B cell (primary cell): ENCODE data around the gene CXorf65. TPM values are rescaled to one million over a fixed set of nuclear protein-coding genes. Genes with fewer than 3 reads are reported as not detected.

Experiments used
- ATAC-seq: fragments of 200-7000 bp; cut with Tn5 transposase; one replicate; pipeline ENCODE4 v1.10.0; 2021; ENCODE audit warnings: low read depth, mild to moderate bottlenecking, moderate number of reproducible peaks, moderate library complexity
- CTCF ChIA-PET: fragments of 350-600 bp; sonication (Branson Sonifier 250); formaldehyde crosslinking; loops from one replicate; lab custom pipeline; 2021; ENCODE audit warnings: antibody characterized with exemption, inconsistent platforms; lab: Charles Lee
- POLR2A ChIA-PET: fragments of 350-600 bp; sonication (Branson Sonifier 250); formaldehyde crosslinking; loops from one replicate; lab custom pipeline; 2021; ENCODE audit warnings: antibody characterized with exemption; lab: Charles Lee
- DNase-seq: peaks from one replicate; pipeline ENCODE4 v3.0.0; 2013
- H2AFZ ChIP-seq: 2 replicates; pipeline ENCODE4 v1.6.1; 2012; ENCODE audit warnings: mild to moderate bottlenecking, low read depth, low read length; ENCODE audit not compliant: insufficient read depth, poor library complexity, severe bottlenecking
- H3K27ac ChIP-seq, 2 donors: 1 replicate in 1 of 2; 2 replicates in 1 of 2; pipeline ENCODE4 v1.5.1; 2012 to 2013; ENCODE audit warnings: low read length in 2 of 2, mild to moderate bottlenecking in 2 of 2, moderate library complexity in 1 of 2
- H3K27me3 ChIP-seq, 4 experiments: fragments of 200-600 bp in 1 of 4; sonication (generic) in 1 of 4; replicated peaks in 1 of 4; 1 replicate in 2 of 4; 2 replicates in 2 of 4; pipeline versions ENCODE4 v1.6.1 to v1.7.0; 2013 to 2016; ENCODE audit warnings: low read length in 3 of 4, mild to moderate bottlenecking in 2 of 4, mixed read lengths in 1 of 4, moderate library complexity in 1 of 4; ENCODE audit not compliant: insufficient read depth in 4 of 4, control insufficient read depth in 3 of 4; ENCODE audit errors: control extremely low read depth in 1 of 4
- H3K36me3 ChIP-seq, 2 experiments: replicated peaks in 1 of 2; 1 replicate in 1 of 2; 2 replicates in 1 of 2; pipeline versions ENCODE4 v1.6.1 to v1.7.1; 2013; ENCODE audit warnings: low read length in 1 of 2; ENCODE audit not compliant: insufficient read depth in 2 of 2, control insufficient read depth in 1 of 2; ENCODE audit errors: control extremely low read depth in 1 of 2, extremely low read depth in 1 of 2
- H3K4me1 ChIP-seq, 2 donors: fragments of 200-600 bp in 1 of 2; sonication (generic) in 1 of 2; 1 replicate in 1 of 2; 2 replicates in 1 of 2; pipeline versions ENCODE4 v1.5.1 to v1.6.1; 2013 to 2017; ENCODE audit warnings: low read length in 2 of 2; ENCODE audit not compliant: control insufficient read depth in 2 of 2, insufficient read depth in 2 of 2
- H3K4me2 ChIP-seq: replicated peaks from 2 replicates; pipeline ENCODE3; 2012; ENCODE audit warnings: mild to moderate bottlenecking, low read depth, low read length; ENCODE audit not compliant: poor library complexity, severe bottlenecking
- H3K4me3 ChIP-seq, 5 experiments: fragments of 200-600 bp in 1 of 5; sonication (generic) in 1 of 5; 1 replicate in 3 of 5; 2 replicates in 2 of 5; pipeline versions ENCODE4 v1.5.1 to v1.7.0; 2011 to 2016; ENCODE audit warnings: low read length in 4 of 5, mild to moderate bottlenecking in 4 of 5, low read depth in 2 of 5, control low read depth in 1 of 5, moderate library complexity in 1 of 5; ENCODE audit not compliant: insufficient read depth in 1 of 5; ENCODE audit errors: control extremely low read depth in 1 of 5, extremely low read depth in 1 of 5
- H3K79me2 ChIP-seq: fragments of 200-600 bp; sonication (generic); one replicate; pipeline ENCODE4 v1.6.0; 2016; ENCODE audit warnings: low read length; ENCODE audit not compliant: control insufficient read depth, insufficient read depth
- H3K9ac ChIP-seq: fragments of 200-600 bp; sonication (generic); 2 replicates; pipeline ENCODE4 v1.6.1; 2017; ENCODE audit warnings: mild to moderate bottlenecking, low read length, moderate library complexity
- H3K9me3 ChIP-seq, 3 donors: one replicate each; pipeline versions ENCODE4 v1.6.1 to v1.7.1; 2013; ENCODE audit warnings: low read length in 2 of 3; ENCODE audit not compliant: control insufficient read depth in 2 of 3, insufficient read depth in 1 of 3; ENCODE audit errors: control extremely low read depth in 1 of 3
- H4K20me1 ChIP-seq: 2 replicates; pipeline ENCODE4 v1.6.0; 2012; ENCODE audit warnings: mild to moderate bottlenecking, low read length; ENCODE audit not compliant: insufficient read depth, control insufficient read depth, poor library complexity, severe bottlenecking
- H3K27ac Mint-ChIP-seq: one replicate; pipeline ENCODE4 v1.8.0; 2021; ENCODE audit warnings: mixed read lengths
- H3K27me3 Mint-ChIP-seq: one replicate; pipeline ENCODE4 v1.8.0; 2021; ENCODE audit warnings: mixed read lengths
- H3K4me1 Mint-ChIP-seq: one replicate; pipeline ENCODE4 v1.8.0; 2021; ENCODE audit warnings: mixed read lengths
- H3K4me3 Mint-ChIP-seq: one replicate; pipeline ENCODE4 v1.8.0; 2021; ENCODE audit warnings: mixed read lengths
- H3K9me3 Mint-ChIP-seq: one replicate; pipeline ENCODE4 v1.8.0; 2022; ENCODE audit warnings: mixed read lengths; ENCODE audit not compliant: insufficient read depth
- EZH2 ChIP-seq: IDR thresholded peaks from 2 replicates; pipeline ENCODE4 v1.6.1; 2012; ENCODE audit warnings: borderline replicate concordance, low read depth, mild to moderate bottlenecking, moderate library complexity, low read length; ENCODE audit not compliant: insufficient read depth, poor library complexity, severe bottlenecking
- WGBS: methylation state at CpG from one replicate; pipeline ENCODE4 v1.1.5; 2013; ENCODE audit warnings: missing lambda C conversion rate; ENCODE audit not compliant: insufficient coverage; 5-methylcytosine and 5-hydroxymethylcytosine counted together
- intact Hi-C: fragments of 100-400 bp; cut with micrococcal nuclease; formaldehyde crosslinking; loops from one replicate; pipeline ENCODE4 v1.10.0; 2022
- polyA plus RNA-seq: library from polyadenylated mRNA; depleted of rRNA; stranded (reverse); fragments of >200 nt; gene quantifications from 2 replicates; pipeline ENCODE4 v1.2.3, GENCODE V29; 2012
- total RNA-seq, 2 donors: library from RNA; stranded (reverse); fragments of 120-200 nt in 1 of 2; gene quantifications; 1 replicate in 1 of 2; 2 replicates in 1 of 2; pipeline versions ENCODE4 v1.2.3 to v1.2.4, GENCODE V29; 2013 to 2022
- TF ChIP-seq, protein P1 (sequence below): fragments of 200-600 bp; IDR thresholded peaks from one replicate; pipeline ENCODE4 v1.8.0; 2022; ENCODE audit warnings: antibody characterized with exemption, mild to moderate bottlenecking

CXorf65 gene
- total and polyA plus RNA-seq, 2 donors (not counting 1 experiment from before 2014, with no cell fraction given): 25.6 to 49.6 TPM

DNA sequence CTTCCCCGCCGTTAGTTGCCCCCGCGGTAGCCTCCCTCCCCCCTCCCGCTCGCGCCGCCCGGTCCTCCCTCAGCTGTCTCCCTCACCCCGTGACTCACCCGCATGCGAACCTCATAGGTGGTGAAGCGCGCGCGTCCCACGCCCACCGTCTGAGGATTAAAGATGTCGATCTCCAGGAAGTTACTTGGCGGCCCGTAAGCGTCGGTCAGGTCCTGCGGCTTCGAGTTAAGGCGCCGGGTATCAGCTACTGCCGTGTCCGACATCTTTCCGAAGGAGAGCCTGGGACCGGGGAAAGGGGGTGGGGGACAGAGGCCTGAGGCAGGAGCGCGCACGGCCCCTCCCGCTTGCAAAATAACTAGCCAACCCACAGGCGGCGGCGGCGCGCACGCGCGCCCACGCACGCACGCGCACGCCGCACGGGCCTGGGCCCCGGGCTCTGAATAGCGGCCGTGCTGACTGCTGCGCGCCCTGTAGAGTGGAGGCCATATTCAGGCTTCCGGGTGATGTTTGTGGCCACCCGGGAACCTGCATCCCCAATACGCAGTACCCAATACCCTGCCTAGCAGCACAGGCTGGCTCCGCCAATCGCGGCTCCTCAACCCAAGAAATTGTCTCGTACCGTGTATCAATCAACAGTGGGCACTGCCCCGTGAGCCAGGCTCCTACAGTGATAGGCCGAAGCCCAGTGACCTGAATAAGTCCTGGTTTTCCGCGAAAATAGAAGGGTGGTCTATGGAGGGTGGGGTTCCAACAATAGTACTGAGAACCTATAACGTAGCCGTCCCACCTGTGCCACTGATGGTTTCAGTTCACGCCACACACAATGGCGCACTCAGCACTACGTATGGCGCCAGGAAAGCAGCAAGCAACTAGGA is 38.3 kb downstream of the CXorf65 start, which contains the start of gene SNX12:
Gene SNX12 (minus strand): TSS at position 291 of the 875 bp plus-strand sequence. CDS start 28 bp downstream, at position 263.
- intact Hi-C loops: loop anchor here (1.0 to 10.0 kb wide), 7 partner anchors 27 to 613 kb away; partner anchors contain the start of genes FOXO4, NONO and ZMYM3
- Histone ChIP-seq H3K4me2 (peak within 1 kb of the TSS; percentile 74), H2AFZ (peak within 1 kb of the TSS; percentile 89), H4K20me1 (no peaks in the 10 kb centered on the region), H3K27ac (peak within 1 kb of the TSS; percentile 74 to 85), H3K4me1 (peaks cover 0 to 12% of the 10 kb centered on the region in 2 donors), H3K27me3 (no peaks in the 10 kb centered on the region), H3K79me2 (peaks cover 23% of the 10 kb centered on the region), H3K9ac (peak within 1 kb of the TSS; percentile 68), H3K9me3 (no peaks in the 10 kb centered on the region), H3K4me3 (peak within 1 kb of the TSS; percentile 74 to 79 (median 76)), H3K36me3 (no peaks in the 10 kb centered on the region)
- ATAC-seq: peak; percentile 93
- CTCF ChIA-PET: interaction anchor here (1.1 kb wide), 1 partner anchor 113 kb away, joined by 4 read pairs; no protein-coding TSS in a partner anchor
- Mint-ChIP-seq H3K4me3 (peak within 1 kb of the TSS; percentile 96), H3K4me1 (peaks cover 17% of the 10 kb centered on the region), H3K9me3 (no peaks in the 10 kb centered on the region), H3K27ac (peak within 1 kb of the TSS; percentile 96), H3K27me3 (no peaks in the 10 kb centered on the region)
- TF ChIP-seq, protein P1, sequence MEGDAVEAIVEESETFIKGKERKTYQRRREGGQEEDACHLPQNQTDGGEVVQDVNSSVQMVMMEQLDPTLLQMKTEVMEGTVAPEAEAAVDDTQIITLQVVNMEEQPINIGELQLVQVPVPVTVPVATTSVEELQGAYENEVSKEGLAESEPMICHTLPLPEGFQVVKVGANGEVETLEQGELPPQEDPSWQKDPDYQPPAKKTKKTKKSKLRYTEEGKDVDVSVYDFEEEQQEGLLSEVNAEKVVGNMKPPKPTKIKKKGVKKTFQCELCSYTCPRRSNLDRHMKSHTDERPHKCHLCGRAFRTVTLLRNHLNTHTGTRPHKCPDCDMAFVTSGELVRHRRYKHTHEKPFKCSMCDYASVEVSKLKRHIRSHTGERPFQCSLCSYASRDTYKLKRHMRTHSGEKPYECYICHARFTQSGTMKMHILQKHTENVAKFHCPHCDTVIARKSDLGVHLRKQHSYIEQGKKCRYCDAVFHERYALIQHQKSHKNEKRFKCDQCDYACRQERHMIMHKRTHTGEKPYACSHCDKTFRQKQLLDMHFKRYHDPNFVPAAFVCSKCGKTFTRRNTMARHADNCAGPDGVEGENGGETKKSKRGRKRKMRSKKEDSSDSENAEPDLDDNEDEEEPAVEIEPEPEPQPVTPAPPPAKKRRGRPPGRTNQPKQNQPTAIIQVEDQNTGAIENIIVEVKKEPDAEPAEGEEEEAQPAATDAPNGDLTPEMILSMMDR: no peak
- no peak for TF ChIP-seq EZH2
- 3% methylated on average over 32 of the region's 73 CpGs for WGBS
- POLR2A ChIA-PET: interaction anchor here (0.6 to 1.4 kb wide), 4 partner anchors 13 to 136 kb away, joined by 3 to 13 read pairs (median 5); no protein-coding TSS in a partner anchor
- DNase-seq: peak; percentile 93
